KMS-11 (cell line): ENCODE results near the gene MYO18A.

ENCODE experiments used
- H2AFZ ChIP-seq: fragments of 200-600 bp; sonication (generic); 2 replicates; pipeline ENCODE4 v1.6.1; 2016; ENCODE audit warnings: antibody characterized with exemption, mixed run types, low read depth
- H3K27ac ChIP-seq: fragments of 200-600 bp; sonication (generic); 2 replicates; pipeline ENCODE4 v1.6.1; 2016; ENCODE audit warnings: mild to moderate bottlenecking, mixed run types
- H3K27me3 ChIP-seq: fragments of 200-600 bp; sonication (generic); 2 replicates; pipeline ENCODE4 v1.6.1; 2017; ENCODE audit warnings: mild to moderate bottlenecking, low read depth, mixed run types, moderate library complexity; ENCODE audit not compliant: insufficient read depth
- H3K36me3 ChIP-seq: fragments of 200-600 bp; sonication (generic); 2 replicates; pipeline ENCODE4 v1.6.1; 2017; ENCODE audit warnings: mild to moderate bottlenecking, mixed run types; ENCODE audit not compliant: insufficient read depth
- H3K4me1 ChIP-seq: fragments of 200-600 bp; sonication (generic); 2 replicates; pipeline ENCODE4 v1.6.1; 2016; ENCODE audit warnings: mild to moderate bottlenecking, low read depth, mixed run types; ENCODE audit not compliant: poor library complexity, severe bottlenecking
- H3K4me2 ChIP-seq: fragments of 200-600 bp; sonication (generic); 2 replicates; pipeline ENCODE4 v1.7.0; 2016; ENCODE audit warnings: mild to moderate bottlenecking, mixed run types
- H3K4me3 ChIP-seq: fragments of 200-600 bp; sonication (generic); IDR thresholded peaks from 2 replicates; pipeline ENCODE4 v1.6.1; 2017; ENCODE audit warnings: low read depth, low read length, mixed read lengths; ENCODE audit not compliant: insufficient read depth
- H3K79me2 ChIP-seq: fragments of 200-600 bp; sonication (generic); 2 replicates; pipeline ENCODE4 v1.6.1; 2016; ENCODE audit warnings: low read depth, mixed run types; ENCODE audit not compliant: insufficient read depth
- H3K9ac ChIP-seq: fragments of 200-600 bp; sonication (generic); 2 replicates; pipeline ENCODE4 v1.6.1; 2016; ENCODE audit warnings: mild to moderate bottlenecking, mixed run types
- H4K20me1 ChIP-seq: fragments of 200-600 bp; sonication (generic); 2 replicates; pipeline ENCODE4 v1.6.1; 2016; ENCODE audit warnings: mild to moderate bottlenecking, mixed run types; ENCODE audit not compliant: insufficient read depth
- TF ChIP-seq, protein P1 (sequence below): fragments of 200-600 bp; sonication (generic); conservative IDR thresholded peaks from 2 replicates; pipeline ENCODE4 v1.6.1; 2017; ENCODE audit warnings: low read depth, mild to moderate bottlenecking, antibody characterized with exemption, low read length, moderate library complexity, mixed read lengths

MYO18A gene

DNA sequence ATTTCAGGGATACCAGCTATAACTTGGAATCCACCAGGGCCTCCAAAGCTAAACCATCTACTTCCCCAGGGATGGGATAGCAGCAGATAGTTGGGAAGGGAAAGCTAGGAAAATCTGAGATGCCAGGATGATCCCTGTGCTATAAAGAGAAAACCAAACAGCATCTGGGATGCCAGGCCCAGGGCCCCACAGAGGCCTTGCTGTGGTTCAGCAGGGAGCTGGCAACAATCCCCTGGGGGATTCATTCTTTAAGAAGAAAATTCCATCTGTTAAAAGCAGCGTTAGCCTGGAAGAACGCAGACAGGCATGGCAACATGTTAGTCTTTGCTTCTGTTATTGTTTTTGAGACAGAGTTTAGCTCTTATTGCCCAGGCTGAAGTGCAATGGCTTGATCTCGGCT is 16.6 kb downstream of the MYO18A start:
- Histone ChIP-seq H3K4me2 (no peak overlapping the region), H3K36me3 (no peaks in the 10 kb centered on the region), H3K79me2 (no peaks in the 10 kb centered on the region), H3K4me3 (no peak overlapping the region), H2AFZ (no peak overlapping the region), H4K20me1 (no peaks in the 10 kb centered on the region), H3K4me1 (no peaks in the 10 kb centered on the region), H3K9ac (no peak overlapping the region), H3K27me3 (no peaks in the 10 kb centered on the region), H3K27ac (no peak overlapping the region)
- TF ChIP-seq, protein P1, sequence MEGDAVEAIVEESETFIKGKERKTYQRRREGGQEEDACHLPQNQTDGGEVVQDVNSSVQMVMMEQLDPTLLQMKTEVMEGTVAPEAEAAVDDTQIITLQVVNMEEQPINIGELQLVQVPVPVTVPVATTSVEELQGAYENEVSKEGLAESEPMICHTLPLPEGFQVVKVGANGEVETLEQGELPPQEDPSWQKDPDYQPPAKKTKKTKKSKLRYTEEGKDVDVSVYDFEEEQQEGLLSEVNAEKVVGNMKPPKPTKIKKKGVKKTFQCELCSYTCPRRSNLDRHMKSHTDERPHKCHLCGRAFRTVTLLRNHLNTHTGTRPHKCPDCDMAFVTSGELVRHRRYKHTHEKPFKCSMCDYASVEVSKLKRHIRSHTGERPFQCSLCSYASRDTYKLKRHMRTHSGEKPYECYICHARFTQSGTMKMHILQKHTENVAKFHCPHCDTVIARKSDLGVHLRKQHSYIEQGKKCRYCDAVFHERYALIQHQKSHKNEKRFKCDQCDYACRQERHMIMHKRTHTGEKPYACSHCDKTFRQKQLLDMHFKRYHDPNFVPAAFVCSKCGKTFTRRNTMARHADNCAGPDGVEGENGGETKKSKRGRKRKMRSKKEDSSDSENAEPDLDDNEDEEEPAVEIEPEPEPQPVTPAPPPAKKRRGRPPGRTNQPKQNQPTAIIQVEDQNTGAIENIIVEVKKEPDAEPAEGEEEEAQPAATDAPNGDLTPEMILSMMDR = no peak

DNA sequence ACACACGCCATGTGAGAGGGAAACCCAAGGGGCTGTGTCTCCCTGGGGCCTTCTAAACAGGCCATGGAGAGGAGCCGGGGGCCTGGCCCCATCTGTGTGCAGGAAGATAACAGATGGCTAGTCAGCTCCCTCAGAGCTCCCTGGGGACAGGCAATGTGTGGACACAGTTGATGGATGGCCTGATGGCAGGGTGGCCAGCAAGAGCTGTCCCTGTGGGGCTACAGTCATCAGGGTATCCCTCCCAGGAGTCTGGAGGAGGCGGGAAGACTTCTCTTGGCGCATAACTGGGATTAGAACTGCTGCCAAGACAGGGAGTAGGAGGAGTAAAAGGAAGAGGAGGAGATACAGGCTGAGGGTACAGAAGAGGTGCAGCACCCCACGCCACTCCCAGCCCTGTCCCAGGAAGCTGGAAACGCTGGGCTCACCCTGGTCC is 17.3 kb downstream of the MYO18A start:
- H3K79me2 ChIP-seq = no peaks in the 10 kb centered on the region
- TF ChIP-seq, protein P1 = no peak
- no peak overlapping the region for H2AFZ ChIP-seq
- H3K4me3 ChIP-seq = no peak overlapping the region
- no peak overlapping the region for H3K27ac ChIP-seq
- no peaks in the 10 kb centered on the region for H4K20me1 ChIP-seq
- no peaks in the 10 kb centered on the region for H3K36me3 ChIP-seq
- no peaks in the 10 kb centered on the region for H3K27me3 ChIP-seq
- H3K9ac ChIP-seq = no peak overlapping the region
- no peak overlapping the region for H3K4me2 ChIP-seq
- no peaks in the 10 kb centered on the region for H3K4me1 ChIP-seq

DNA sequence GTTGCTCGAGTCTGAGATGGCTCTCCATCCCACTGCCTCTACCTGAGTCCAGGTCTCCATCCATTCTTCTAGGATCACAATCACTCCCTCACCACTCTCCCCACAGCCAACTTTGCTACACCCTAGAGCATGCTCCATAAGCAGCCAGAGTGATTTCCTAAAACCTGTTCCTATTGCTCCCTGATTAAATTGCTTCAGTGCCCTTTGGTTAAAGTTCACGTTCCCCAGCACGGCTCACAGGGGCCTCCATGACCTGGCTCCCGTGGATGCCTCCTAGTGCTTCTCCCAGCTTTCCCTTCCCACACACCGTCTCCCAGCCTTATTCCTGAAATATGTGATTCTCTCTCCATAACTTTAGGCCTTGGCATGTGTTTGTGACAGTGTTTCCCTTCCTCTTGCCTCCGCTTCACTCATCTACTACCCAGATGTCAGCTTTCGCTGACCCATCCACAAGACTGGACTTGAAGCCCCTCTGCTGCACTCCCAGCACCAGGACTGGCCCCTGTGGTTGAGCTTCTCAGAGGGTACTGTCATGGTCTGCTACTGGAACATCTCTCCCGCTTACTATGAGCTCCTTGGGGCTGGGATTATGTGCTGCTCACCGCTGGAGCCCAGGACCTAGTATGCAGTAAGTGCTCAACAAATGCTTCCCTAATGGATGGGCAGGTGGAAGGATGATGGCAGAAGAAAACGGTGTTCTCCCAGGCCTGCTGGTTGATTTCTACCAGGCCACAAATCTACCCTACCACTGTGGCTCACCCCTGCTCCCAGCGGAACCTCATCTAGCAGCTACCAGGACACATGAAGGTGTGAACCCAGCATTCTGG is 17.9 kb downstream of the MYO18A start:
- no peak overlapping the region for H3K4me2 ChIP-seq

DNA sequence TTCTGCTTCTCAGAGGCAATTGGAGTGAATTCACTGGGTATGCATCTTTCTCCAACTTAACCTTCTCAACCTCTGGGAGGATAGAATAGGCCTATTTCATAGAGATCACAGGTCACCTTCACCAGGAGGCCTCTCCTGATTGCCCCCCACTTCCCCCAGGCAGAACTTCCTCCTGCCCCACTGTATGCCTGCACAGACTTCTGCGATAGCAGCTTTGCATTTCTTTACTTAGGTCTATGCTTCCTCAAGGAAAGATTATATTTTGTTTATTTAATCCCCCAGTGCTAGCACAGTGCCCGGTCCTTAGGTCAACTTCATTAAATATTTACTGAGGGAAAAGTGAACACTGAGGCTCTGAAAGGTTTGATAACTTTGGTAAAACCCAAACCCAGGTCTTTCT is 19.9 kb downstream of the MYO18A start:
- Histone ChIP-seq H3K27ac (no peak overlapping the region), H3K36me3 (no peaks in the 10 kb centered on the region), H3K4me2 (no peak overlapping the region), H4K20me1 (no peaks in the 10 kb centered on the region), H3K4me1 (no peaks in the 10 kb centered on the region), H3K27me3 (no peaks in the 10 kb centered on the region), H3K4me3 (no peak overlapping the region), H3K79me2 (no peaks in the 10 kb centered on the region), H3K9ac (no peak overlapping the region), H2AFZ (no peak overlapping the region)
- TF ChIP-seq, protein P1 = no peak

More for the DNA sequence above, 17.9 kb downstream of the MYO18A start:
- Histone ChIP-seq H3K27me3 (no peaks in the 10 kb centered on the region), H4K20me1 (no peaks in the 10 kb centered on the region), H3K4me1 (no peaks in the 10 kb centered on the region), H2AFZ (no peak overlapping the region), H3K9ac (no peak overlapping the region), H3K36me3 (no peaks in the 10 kb centered on the region), H3K27ac (no peak overlapping the region), H3K4me3 (no peak overlapping the region), H3K79me2 (no peaks in the 10 kb centered on the region)
- TF ChIP-seq, protein P1 = no peak
